AG04450 (cell line): ENCODE results near the gene TNNI2. TPM values are rescaled to one million over a fixed set of nuclear protein-coding genes. Genes with fewer than 3 reads are reported as not detected.

Source experiments
- CTCF ChIA-PET: fragments of 300-600, 350-600 bp; formaldehyde crosslinking; extraction: SDS; loops from one replicate; lab custom pipeline; 2022; ENCODE audit warnings: antibody characterized with exemption, inconsistent platforms; lab: Charles Lee
- POLR2A ChIA-PET: fragments of 350-600 bp; formaldehyde crosslinking; extraction: SDS; loops from one replicate; lab custom pipeline; 2021; ENCODE audit warnings: antibody characterized with exemption, inconsistent platforms; lab: Yijun Ruan, JAX
- DNase-seq: peaks from one replicate; pipeline ENCODE4 v3.0.0-alpha.2; 2011; ENCODE audit warnings: low read depth, low spot score
- H3K27ac ChIP-seq: one replicate; pipeline ENCODE4 v1.5.1; 2012; ENCODE audit warnings: low read depth, low read length, control low read depth
- H3K27me3 ChIP-seq: one replicate; pipeline ENCODE4 v1.6.0; 2012; ENCODE audit warnings: low read length; ENCODE audit not compliant: control insufficient read depth, insufficient read depth
- H3K4me3 ChIP-seq: 2 replicates; pipeline ENCODE4 v1.5.1; 2011; ENCODE audit warnings: mild to moderate bottlenecking, low read depth, low read length, control low read depth
- H3K9me3 ChIP-seq: 2 replicates; pipeline ENCODE4 v1.5.1; 2012; ENCODE audit warnings: low read length; ENCODE audit not compliant: control insufficient read depth, insufficient read depth
- polyA plus RNA-seq: library from polyadenylated mRNA; depleted of rRNA; stranded (reverse); fragments of >200 nt; gene quantifications from 2 replicates; pipeline ENCODE4 v1.2.3, GENCODE V29; 2011
- TF ChIP-seq, protein P1 (sequence below): IDR thresholded peaks from 2 replicates; pipeline ENCODE4 v1.5.1; 2011; ENCODE audit warnings: low read depth, low read length, control low read depth, inconsistent platforms

The TNNI2 gene
- polyA plus RNA-seq, 1 experiment, result not detected

DNA sequence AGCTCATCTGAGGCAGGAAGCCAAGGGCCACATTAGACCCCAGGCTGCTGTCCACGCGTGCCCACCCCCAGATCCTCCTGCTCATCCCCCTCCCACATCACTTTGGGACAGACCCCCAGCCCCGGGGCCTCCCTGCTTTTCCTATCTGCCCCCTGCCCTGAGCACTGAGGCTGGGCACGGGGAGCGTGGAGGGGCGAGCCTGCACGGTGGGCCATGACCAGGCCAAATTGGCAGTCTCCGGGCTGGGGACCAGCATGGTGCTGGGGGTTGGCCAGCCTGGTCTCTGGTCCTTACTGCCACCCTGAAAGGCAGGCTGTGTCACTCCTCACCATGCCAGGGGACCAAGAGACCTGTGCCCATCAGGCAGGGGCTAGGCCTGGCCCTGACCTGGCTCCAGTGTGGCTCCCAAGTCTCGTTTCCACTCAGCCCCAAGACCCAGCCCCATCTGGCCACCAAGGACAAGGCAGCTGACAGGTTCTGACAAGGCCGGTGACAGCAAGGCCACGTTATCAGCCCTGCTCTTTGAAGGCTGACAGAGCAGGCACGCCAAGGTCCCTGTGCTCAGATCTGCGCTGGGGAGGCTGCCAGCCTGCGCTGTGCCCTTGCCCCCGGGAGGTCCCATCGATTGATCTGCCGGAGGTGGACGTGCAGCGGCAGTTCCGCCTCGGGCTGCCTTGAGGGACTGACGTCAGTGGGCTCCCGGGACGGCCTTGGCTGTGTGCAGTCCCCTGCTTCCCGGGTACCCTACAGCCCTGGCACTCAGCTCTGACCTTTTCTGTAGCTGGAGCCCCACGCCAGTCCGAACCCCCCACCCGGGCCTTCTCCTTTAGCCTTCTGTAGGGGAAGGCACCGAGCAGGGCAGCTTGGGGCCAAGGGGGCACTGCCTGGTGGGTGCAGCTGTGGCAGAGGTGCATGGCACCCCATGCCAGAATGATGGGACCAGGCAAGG is 3.6 kb downstream of the TNNI2 start:
- CTCF ChIA-PET, result interaction anchor here (0.7 to 1.0 kb wide), 2 partner anchors 190 to 247 kb away, joined by 3 read pairs; no protein-coding TSS in a partner anchor
- no peak overlapping the region for H3K27ac ChIP-seq

DNA sequence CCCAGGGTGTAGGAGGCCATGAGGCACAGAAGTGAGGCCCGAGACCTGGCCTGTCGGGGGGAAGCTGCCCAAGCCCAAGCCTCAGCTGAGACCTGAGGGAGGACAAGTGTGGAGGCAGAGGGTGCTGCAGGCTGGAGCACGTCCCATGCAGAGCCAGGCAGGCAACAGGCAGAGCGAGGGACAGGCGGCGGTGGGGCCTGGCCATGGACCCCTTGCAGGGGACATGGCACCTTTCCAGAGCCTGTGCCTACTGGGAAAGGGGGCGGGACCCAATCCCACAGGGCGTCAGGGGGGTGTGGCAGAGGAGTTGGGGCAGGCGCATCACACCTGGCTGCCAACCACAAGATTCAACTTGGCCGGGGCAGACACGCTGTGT is 4.3 kb downstream of the TNNI2 start:
- CTCF ChIA-PET, result interaction anchor here (0.7 kb wide), 1 partner anchor 248 kb away, joined by 3 read pairs; no protein-coding TSS in a partner anchor
- Histone ChIP-seq H3K27ac (no peak overlapping the region), H3K4me3 (no peak overlapping the region), H3K27me3 (peaks cover 19% of the 10 kb centered on the region), H3K9me3 (no peaks in the 10 kb centered on the region; the same call in 1 of the 2 replicates)
- DNase-seq, result no peak
- POLR2A ChIA-PET, result no interaction called here
- TF ChIP-seq, protein P1, sequence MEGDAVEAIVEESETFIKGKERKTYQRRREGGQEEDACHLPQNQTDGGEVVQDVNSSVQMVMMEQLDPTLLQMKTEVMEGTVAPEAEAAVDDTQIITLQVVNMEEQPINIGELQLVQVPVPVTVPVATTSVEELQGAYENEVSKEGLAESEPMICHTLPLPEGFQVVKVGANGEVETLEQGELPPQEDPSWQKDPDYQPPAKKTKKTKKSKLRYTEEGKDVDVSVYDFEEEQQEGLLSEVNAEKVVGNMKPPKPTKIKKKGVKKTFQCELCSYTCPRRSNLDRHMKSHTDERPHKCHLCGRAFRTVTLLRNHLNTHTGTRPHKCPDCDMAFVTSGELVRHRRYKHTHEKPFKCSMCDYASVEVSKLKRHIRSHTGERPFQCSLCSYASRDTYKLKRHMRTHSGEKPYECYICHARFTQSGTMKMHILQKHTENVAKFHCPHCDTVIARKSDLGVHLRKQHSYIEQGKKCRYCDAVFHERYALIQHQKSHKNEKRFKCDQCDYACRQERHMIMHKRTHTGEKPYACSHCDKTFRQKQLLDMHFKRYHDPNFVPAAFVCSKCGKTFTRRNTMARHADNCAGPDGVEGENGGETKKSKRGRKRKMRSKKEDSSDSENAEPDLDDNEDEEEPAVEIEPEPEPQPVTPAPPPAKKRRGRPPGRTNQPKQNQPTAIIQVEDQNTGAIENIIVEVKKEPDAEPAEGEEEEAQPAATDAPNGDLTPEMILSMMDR, result no peak

More for the DNA sequence above, 3.6 kb downstream of the TNNI2 start:
- POLR2A ChIA-PET, result no interaction called here
- TF ChIP-seq, protein P1, result no peak
- H3K27me3 ChIP-seq, result peaks cover 19% of the 10 kb centered on the region
- no peak for DNase-seq
- H3K9me3 ChIP-seq, result no peaks in the 10 kb centered on the region; the same call in 1 of the 2 replicates
- H3K4me3 ChIP-seq, result no peak overlapping the region

DNA sequence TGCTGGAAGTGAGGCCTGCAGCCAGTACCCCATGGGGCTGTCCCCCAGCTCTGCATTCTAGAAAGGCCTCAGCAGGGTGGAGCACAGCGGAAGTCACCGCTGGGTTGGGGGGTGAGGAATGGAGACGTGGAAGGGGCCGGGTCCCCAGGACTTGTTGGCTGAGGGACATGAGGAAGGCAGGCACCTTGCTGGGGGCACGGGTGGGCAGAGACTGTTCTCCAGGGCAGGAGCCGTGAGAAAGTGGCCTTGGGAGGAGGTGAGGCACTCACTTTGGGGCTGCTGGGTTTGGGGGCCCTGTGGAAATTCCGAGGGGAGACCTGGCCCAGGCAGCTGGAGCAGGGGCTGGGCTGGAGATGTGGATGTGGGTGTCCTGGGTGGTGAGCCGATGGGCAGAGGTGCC is 5.0 kb downstream of the TNNI2 start:
- ChIA-PET CTCF (no interaction called here), POLR2A (no interaction called here)
- Histone ChIP-seq H3K27me3 (peaks cover 19% of the 10 kb centered on the region), H3K4me3 (no peak overlapping the region), H3K9me3 (no peaks in the 10 kb centered on the region; the same call in 1 of the 2 replicates), H3K27ac (no peak overlapping the region)
- no peak for DNase-seq
- TF ChIP-seq, protein P1, result no peak

DNA sequence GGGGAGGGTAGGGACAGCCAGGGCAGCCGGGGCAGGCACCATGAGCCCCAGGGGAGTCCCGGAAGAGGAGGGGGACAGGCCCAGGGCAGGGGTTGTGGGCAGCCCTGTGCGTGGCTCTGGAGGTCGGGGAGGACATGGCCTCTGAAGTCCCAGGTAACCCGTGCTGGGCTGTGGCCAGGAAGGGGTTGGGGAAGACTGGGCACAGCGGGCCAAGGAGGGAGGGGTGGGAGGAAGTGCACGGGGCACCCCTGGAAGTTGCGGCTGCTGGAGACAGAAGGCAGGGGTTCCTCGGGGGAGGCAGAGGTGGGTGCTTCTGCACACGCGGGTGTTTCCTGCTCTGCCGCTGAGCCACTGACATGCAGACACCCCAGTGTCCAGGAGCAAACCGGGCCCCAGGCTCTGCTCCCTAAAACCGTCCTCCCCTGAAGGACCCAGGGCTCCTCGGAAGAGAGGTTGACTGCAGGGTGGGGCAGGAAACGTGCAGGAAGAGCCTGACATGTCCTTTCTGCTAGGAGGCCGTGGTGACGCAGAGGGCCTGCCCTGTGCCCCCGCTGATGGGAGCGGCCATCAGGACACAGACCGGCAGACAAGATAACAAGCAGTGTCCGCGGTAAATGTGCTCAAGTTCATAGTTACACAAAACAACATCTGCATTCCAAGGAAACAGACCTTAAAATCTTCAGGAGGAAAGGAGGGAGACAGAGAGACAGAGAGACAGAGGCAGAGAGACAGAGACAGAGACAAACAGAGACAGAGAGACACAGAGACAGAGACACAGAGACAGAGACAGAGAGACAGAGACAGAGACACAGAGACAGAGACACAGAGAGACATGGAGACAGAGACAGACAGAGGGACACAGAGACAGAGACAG is 5.7 kb downstream of the TNNI2 start:
- no peak overlapping the region for H3K4me3 ChIP-seq
- no peak overlapping the region for H3K27ac ChIP-seq
- CTCF ChIA-PET, result no interaction called here
- POLR2A ChIA-PET, result no interaction called here
- H3K9me3 ChIP-seq, result no peaks in the 10 kb centered on the region; the same call in 1 of the 2 replicates
- peaks cover 19% of the 10 kb centered on the region for H3K27me3 ChIP-seq
- TF ChIP-seq, protein P1, result no peak
- no peak for DNase-seq
